HEK293 (cell line): ENCODE measurements around the gene FLRT3.

Source experiments
- CTCF ChIA-PET: fragments of 350-600 bp; formaldehyde crosslinking; extraction: SDS; loops from one replicate; lab custom pipeline; 2021; ENCODE audit warnings: antibody characterized with exemption; lab: Yijun Ruan, JAX
- POLR2A ChIA-PET: fragments of 300-600 bp; formaldehyde crosslinking; extraction: SDS; loops from one replicate; lab custom pipeline; 2020; ENCODE audit warnings: antibody characterized with exemption, inconsistent platforms; lab: Yijun Ruan, JAX
- H3K27ac ChIP-seq: fragments of 200-500 bp; sonication (Bioruptor generic); 2 replicates; pipeline ENCODE4 v1.5.1; 2014; ENCODE audit warnings: low read depth, low read length, control low read depth, inconsistent platforms; ENCODE audit errors: extremely low read depth
- H3K36me3 ChIP-seq, 2 experiments: fragments of 200-500 bp in 1 of 2; sonication (Bioruptor generic) in 1 of 2; 1 replicate in 1 of 2; 2 replicates in 1 of 2; pipeline ENCODE4 v1.5.1; 2014 to 2017; ENCODE audit warnings: inconsistent platforms in 2 of 2, low read length in 2 of 2; ENCODE audit not compliant: control insufficient read depth in 2 of 2, insufficient read depth in 1 of 2
- H3K4me1 ChIP-seq: fragments of 200-500 bp; sonication (Bioruptor generic); 2 replicates; pipeline ENCODE4 v1.5.1; 2014; ENCODE audit warnings: mild to moderate bottlenecking, low read length, inconsistent platforms; ENCODE audit not compliant: control insufficient read depth, insufficient read depth
- H3K4me3 ChIP-seq: 2 replicates; pipeline ENCODE4 v1.5.1; 2011; ENCODE audit warnings: low read depth, mild to moderate bottlenecking, control low read depth, low read length, moderate library complexity
- H3K9me3 ChIP-seq: fragments of 200-500 bp; sonication (Bioruptor generic); 2 replicates; pipeline ENCODE4 v1.5.1; 2014; ENCODE audit warnings: low read depth, low read length, inconsistent platforms; ENCODE audit not compliant: control insufficient read depth, insufficient read depth
- GLI2 ChIP-seq: fragments of 450-650 bp; formaldehyde crosslinking; IDR thresholded peaks from 2 replicates; pipeline ENCODE4; 2017; ENCODE audit warnings: missing biosample characterization, missing genetic modification characterization, low read depth, borderline replicate concordance
- GLIS1 ChIP-seq: fragments of 450-650 bp; formaldehyde crosslinking; IDR thresholded peaks from 2 replicates; pipeline ENCODE4 v1.5.1; 2016; ENCODE audit warnings: missing biosample characterization, missing genetic modification characterization
- HOXD13 ChIP-seq: sonication (generic); formaldehyde crosslinking; IDR thresholded peaks from 2 replicates; pipeline ENCODE4 v1.8.0; 2022; ENCODE audit warnings: missing genetic modification reagents, borderline replicate concordance
- PATZ1 ChIP-seq: fragments of 450-650 bp; formaldehyde crosslinking; IDR thresholded peaks from 2 replicates; pipeline ENCODE4 v1.5.1; 2016; ENCODE audit warnings: missing biosample characterization, missing genetic modification characterization
- PRDM6 ChIP-seq: fragments of 450-650 bp; formaldehyde crosslinking; IDR thresholded peaks from 2 replicates; pipeline ENCODE4 v1.5.1; 2017; ENCODE audit warnings: missing biosample characterization, missing genetic modification characterization
- ZBTB1 ChIP-seq: fragments of 450-650 bp; formaldehyde crosslinking; IDR thresholded peaks from 2 replicates; pipeline ENCODE4 v1.5.1; 2016; ENCODE audit warnings: missing biosample characterization, missing genetic modification characterization
- ZBTB8A ChIP-seq: fragments of 450-650 bp; formaldehyde crosslinking; IDR thresholded peaks from 2 replicates; pipeline ENCODE4 v1.5.1; 2016; ENCODE audit warnings: missing biosample characterization, missing genetic modification characterization
- ZIC2 ChIP-seq: fragments of 450-650 bp; formaldehyde crosslinking; IDR thresholded peaks from 2 replicates; pipeline ENCODE4 v1.5.1; 2016; ENCODE audit warnings: missing biosample characterization, missing genetic modification characterization
- ZNF157 ChIP-seq: fragments of 450-650 bp; formaldehyde crosslinking; IDR thresholded peaks from 2 replicates; pipeline ENCODE4 v1.5.1; 2016; ENCODE audit warnings: missing biosample characterization, missing genetic modification characterization
- ZNF174 ChIP-seq: fragments of 450-650 bp; formaldehyde crosslinking; IDR thresholded peaks from 2 replicates; pipeline ENCODE4 v1.5.0; 2017; ENCODE audit warnings: missing biosample characterization, mild to moderate bottlenecking, missing genetic modification characterization
- ZNF341 ChIP-seq: fragments of 450-650 bp; formaldehyde crosslinking; IDR thresholded peaks from 2 replicates; pipeline ENCODE4; 2016; ENCODE audit warnings: low read depth, missing biosample characterization, missing genetic modification characterization
- ZNF48 ChIP-seq: fragments of 450-650 bp; formaldehyde crosslinking; IDR thresholded peaks from 2 replicates; pipeline ENCODE4 v1.5.1; 2016; ENCODE audit warnings: missing biosample characterization, missing genetic modification characterization
- ZNF585B ChIP-seq: fragments of 450-650 bp; formaldehyde crosslinking; IDR thresholded peaks from 2 replicates; pipeline ENCODE4 v1.5.1; 2016; ENCODE audit warnings: missing biosample characterization, missing genetic modification characterization
- ZNF621 ChIP-seq: fragments of 450-650 bp; formaldehyde crosslinking; IDR thresholded peaks from 2 replicates; pipeline ENCODE4 v1.5.1; 2017; ENCODE audit warnings: missing biosample characterization, missing genetic modification characterization
- ZNF626 ChIP-seq: fragments of 450-650 bp; sonication (Bioruptor Pico); formaldehyde crosslinking; IDR thresholded peaks from 2 replicates; pipeline ENCODE4 v1.5.1; 2018; ENCODE audit warnings: missing biosample characterization, missing genetic modification characterization, inconsistent platforms
- ZNF654 ChIP-seq: fragments of 450-650 bp; formaldehyde crosslinking; IDR thresholded peaks from 2 replicates; pipeline ENCODE4 v1.5.1; 2016; ENCODE audit warnings: low read depth, missing biosample characterization, missing genetic modification characterization
- ZNF76 ChIP-seq: fragments of 450-650 bp; formaldehyde crosslinking; IDR thresholded peaks from 2 replicates; pipeline ENCODE4; 2016; ENCODE audit warnings: low read depth, missing biosample characterization, missing genetic modification characterization, borderline replicate concordance
- ZXDB ChIP-seq: fragments of 450-650 bp; formaldehyde crosslinking; IDR thresholded peaks from 2 replicates; pipeline ENCODE4 v1.5.1; 2016; ENCODE audit warnings: missing biosample characterization, missing genetic modification characterization
- TF ChIP-seq, protein P1 (sequence below): fragments of 450-650 bp; formaldehyde crosslinking; IDR thresholded peaks from 2 replicates; pipeline ENCODE4 v1.5.1; 2016; ENCODE audit warnings: missing biosample characterization, missing genetic modification characterization
- TF ChIP-seq, protein P2 (sequence below): fragments of 450-650 bp; formaldehyde crosslinking; IDR thresholded peaks from 2 replicates; pipeline ENCODE4 v1.5.1; 2016; ENCODE audit warnings: missing biosample characterization, missing genetic modification characterization

FLRT3 gene

DNA sequence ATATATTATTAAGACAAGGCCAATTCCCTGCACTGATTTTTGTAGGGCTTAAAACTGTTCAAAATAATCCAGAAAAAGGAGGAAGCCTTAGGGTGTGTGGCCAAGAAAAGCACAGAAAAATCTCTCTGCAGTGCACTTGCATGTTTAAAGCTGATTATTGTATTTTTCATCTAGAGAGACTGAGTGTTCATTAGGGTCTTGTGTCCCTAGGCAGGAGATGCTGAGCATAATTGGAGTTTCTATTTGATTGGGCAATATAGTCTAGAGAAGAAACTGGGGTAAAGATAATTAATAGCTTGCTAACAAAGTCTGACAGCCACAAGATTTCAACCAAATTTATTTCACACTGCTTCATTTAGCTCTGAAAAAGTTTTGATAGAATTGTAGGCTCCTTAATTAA, 2.4 kb downstream of the FLRT3 start:
- H3K9me3 ChIP-seq, result no peaks in the 10 kb centered on the region
- ChIA-PET CTCF (interaction anchor here (0.7 to 1.6 kb wide), 3 partner anchors 141 to 339 kb away, joined by 3 to 8 read pairs (median 3); no protein-coding TSS in a partner anchor), POLR2A (no interaction called here)
- H3K4me1 ChIP-seq, result peaks cover 6% of the 10 kb centered on the region
- no peak for TF ChIP-seq ZXDB (tag by site-specific recombination)
- no peak for TF ChIP-seq HOXD13 (CRISPR knock-in tag)
- TF ChIP-seq ZNF48 (tag by site-specific recombination), result no peak
- no peak for TF ChIP-seq ZNF626 (tag by site-specific recombination)
- no peak for TF ChIP-seq ZBTB1 (tag by site-specific recombination)
- no peak for TF ChIP-seq ZNF157 (tag by site-specific recombination)
- TF ChIP-seq, protein P1, sequence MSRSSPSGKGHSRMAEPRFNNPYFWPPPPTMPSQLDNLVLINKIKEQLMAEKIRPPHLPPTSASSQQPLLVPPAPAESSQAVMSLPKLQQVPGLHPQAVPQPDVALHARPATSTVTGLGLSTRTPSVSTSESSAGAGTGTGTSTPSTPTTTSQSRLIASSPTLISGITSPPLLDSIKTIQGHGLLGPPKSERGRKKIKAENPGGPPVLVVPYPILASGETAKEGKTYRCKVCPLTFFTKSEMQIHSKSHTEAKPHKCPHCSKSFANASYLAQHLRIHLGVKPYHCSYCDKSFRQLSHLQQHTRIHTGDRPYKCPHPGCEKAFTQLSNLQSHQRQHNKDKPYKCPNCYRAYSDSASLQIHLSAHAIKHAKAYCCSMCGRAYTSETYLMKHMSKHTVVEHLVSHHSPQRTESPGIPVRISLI, result no peak
- no peak for TF ChIP-seq ZNF621 (tag by site-specific recombination)
- TF ChIP-seq PATZ1 (tag by site-specific recombination), result no peak
- TF ChIP-seq ZNF76 (tag by site-specific recombination), result no peak
- TF ChIP-seq, protein P2, sequence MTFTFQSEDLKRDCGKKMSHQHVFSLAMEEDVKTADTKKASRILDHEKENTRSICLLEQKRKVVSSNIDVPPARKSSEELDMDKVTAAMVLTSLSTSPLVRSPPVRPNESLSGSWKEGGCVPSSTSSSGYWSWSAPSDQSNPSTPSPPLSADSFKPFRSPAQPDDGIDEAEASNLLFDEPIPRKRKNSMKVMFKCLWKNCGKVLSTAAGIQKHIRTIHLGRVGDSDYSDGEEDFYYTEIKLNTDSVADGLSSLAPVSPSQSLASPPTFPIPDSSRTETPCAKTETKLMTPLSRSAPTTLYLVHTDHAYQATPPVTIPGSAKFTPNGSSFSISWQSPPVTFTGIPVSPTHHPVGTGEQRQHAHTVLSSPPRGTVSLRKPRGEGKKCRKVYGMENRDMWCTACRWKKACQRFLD, result no peak
- TF ChIP-seq GLI2 (tag by site-specific recombination), result no peak
- no peak overlapping the region; the same call in 1 of the 2 replicates for H3K4me3 ChIP-seq
- no peaks in the 10 kb centered on the region for H3K36me3 ChIP-seq
- H3K27ac ChIP-seq, result no peak overlapping the region

DNA sequence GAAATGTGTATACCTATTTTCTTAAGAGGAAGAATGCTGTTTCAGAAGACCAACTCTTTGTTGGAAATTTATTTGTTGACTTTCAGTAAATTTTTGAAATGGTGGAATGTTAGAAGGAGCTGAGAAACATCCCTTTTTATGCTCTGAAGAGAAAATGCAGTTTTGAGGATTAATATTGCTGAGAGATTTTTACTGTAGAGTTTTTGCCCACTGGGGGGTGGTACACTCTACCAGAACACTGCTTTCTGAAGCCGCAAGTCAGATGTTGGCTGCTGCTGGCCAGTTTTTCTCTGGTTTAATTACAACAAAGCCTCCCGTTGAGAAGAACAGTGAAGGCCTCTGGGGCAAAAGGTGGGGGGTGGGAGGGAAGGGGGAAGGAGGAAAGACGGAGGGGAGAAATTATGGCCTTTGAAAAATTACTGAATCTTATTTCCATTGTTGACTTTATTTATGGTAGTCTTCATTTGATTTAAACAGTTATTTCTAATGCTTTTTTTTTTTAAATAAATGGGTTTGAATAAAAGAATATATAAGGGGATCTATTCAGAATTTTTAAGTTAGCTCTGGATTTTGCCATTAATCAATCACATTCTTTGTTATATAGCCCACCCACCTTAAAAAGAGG, 3.0 kb downstream of the FLRT3 start:
- ChIA-PET CTCF (interaction anchor here (0.6 to 1.6 kb wide), 5 partner anchors 140 to 1319 kb away, joined by 3 to 8 read pairs (median 5); no protein-coding TSS in a partner anchor), POLR2A (no interaction called here)
- Histone ChIP-seq H3K36me3 (no peaks in the 10 kb centered on the region), H3K27ac (no peak overlapping the region), H3K4me3 (no peak overlapping the region), H3K4me1 (peaks cover 6% of the 10 kb centered on the region), H3K9me3 (no peaks in the 10 kb centered on the region)
- TF ChIP-seq ZBTB8A (no peak), ZNF585B (tag by site-specific recombination) (no peak), GLIS1 (tag by site-specific recombination) (0 out of 2 replicates have a peak, but pooled peaks have one; percentile 7), ZNF654 (peak; percentile 54), ZNF341 (peak; percentile 24; the same call in 1 of the 2 replicates), PRDM6 (tag by site-specific recombination) (peak; percentile 83), ZNF174 (no peak), ZIC2 (peak; percentile 28; the same call in 1 of the 2 replicates)
